OCI-LY1 (cell line): ENCODE results near the gene HTRA3.

Experiments used
- H2AFZ ChIP-seq: fragments of 200-600 bp; sonication (generic), shearing (Covaris generic); 2 replicates; pipeline ENCODE4 v1.6.0; 2014; ENCODE audit warnings: antibody characterized with exemption, mild to moderate bottlenecking, low read length
- H3F3A ChIP-seq: fragments of 200-600 bp; sonication (generic), shearing (Covaris generic); 2 replicates; pipeline ENCODE4 v1.6.0; 2014; ENCODE audit warnings: mild to moderate bottlenecking, antibody characterized with exemption, low read length, moderate library complexity; ENCODE audit not compliant: insufficient read depth
- H3K27ac ChIP-seq: fragments of 200-600 bp; sonication (generic); 2 replicates; pipeline ENCODE4 v1.5.1; 2014; ENCODE audit warnings: low read length, mixed run types, mild to moderate bottlenecking, low read depth; ENCODE audit not compliant: poor library complexity, severe bottlenecking
- H3K27me3 ChIP-seq: fragments of 200-600 bp; sonication (generic); 2 replicates; pipeline ENCODE4 v1.6.0; 2014; ENCODE audit warnings: antibody characterized with exemption, mild to moderate bottlenecking, low read length, moderate library complexity; ENCODE audit not compliant: insufficient read depth
- H3K36me3 ChIP-seq: fragments of 200-600 bp; sonication (generic); 2 replicates; pipeline ENCODE4 v1.6.1; 2014; ENCODE audit warnings: mild to moderate bottlenecking, antibody characterized with exemption, low read length, moderate library complexity, mixed read lengths; ENCODE audit not compliant: insufficient read depth
- H3K4me1 ChIP-seq: fragments of 200-600 bp; sonication (generic); 2 replicates; pipeline ENCODE4 v1.5.1; 2014; ENCODE audit warnings: mild to moderate bottlenecking, low read length, moderate library complexity; ENCODE audit not compliant: insufficient read depth, severe bottlenecking
- H3K4me2 ChIP-seq: fragments of 200-600 bp; sonication (generic), shearing (Covaris generic); 2 replicates; pipeline ENCODE4 v1.6.1; 2014; ENCODE audit warnings: low read length
- H3K4me3 ChIP-seq: fragments of 200-600 bp; sonication (generic); 2 replicates; pipeline ENCODE4 v1.5.1; 2014; ENCODE audit warnings: low read length, low read depth, mild to moderate bottlenecking, mixed read lengths; ENCODE audit not compliant: poor library complexity, severe bottlenecking
- H3K79me2 ChIP-seq: fragments of 200-600 bp; shearing (Covaris generic); 2 replicates; pipeline ENCODE4 v1.6.1; 2016; ENCODE audit warnings: mixed run types, low read length, mixed read lengths; ENCODE audit not compliant: insufficient read depth
- H3K9ac ChIP-seq: fragments of 200-600 bp; sonication (generic), shearing (Covaris generic); 2 replicates; pipeline ENCODE4 v1.6.1; 2014; ENCODE audit warnings: mild to moderate bottlenecking, low read length, mixed read lengths
- H3K9me2 ChIP-seq: fragments of 200-600 bp; sonication (generic), shearing (Covaris generic); 2 replicates; pipeline ENCODE4 v1.6.1; 2014; ENCODE audit warnings: low read depth, mild to moderate bottlenecking, low read length, mixed read lengths
- H3K9me3 ChIP-seq: fragments of 200-600 bp; shearing (Covaris generic); 2 replicates; pipeline ENCODE4 v1.6.1; 2014; ENCODE audit warnings: low read length, mixed read lengths
- H4K20me1 ChIP-seq: fragments of 200-600 bp; sonication (generic), shearing (Covaris generic); 2 replicates; pipeline ENCODE4 v1.6.0; 2016; ENCODE audit warnings: mild to moderate bottlenecking, low read length; ENCODE audit not compliant: insufficient read depth
- CTCF ChIP-seq: fragments of 200-600 bp; sonication (generic), shearing (Covaris generic); IDR thresholded peaks from 2 replicates; pipeline ENCODE4 v1.5.1; 2017; ENCODE audit warnings: mild to moderate bottlenecking, antibody characterized with exemption, low read length, moderate library complexity, mixed read lengths
- EZH2 ChIP-seq: fragments of 200-600 bp; sonication (generic), shearing (Covaris generic); IDR thresholded peaks from 2 replicates; pipeline ENCODE4 v1.8.0; 2017; ENCODE audit warnings: borderline replicate concordance, mixed run types, mild to moderate bottlenecking, antibody characterized with exemption, low read length, moderate library complexity, mixed read lengths

Gene HTRA3

GRCh38 chr4:8271821-8272220 lies 2.3 kb downstream of the HTRA3 start:
- no peak overlapping the region for H2AFZ ChIP-seq
- no peaks in the 10 kb centered on the region for H3K36me3 ChIP-seq
- no peaks in the 10 kb centered on the region for H3K9me3 ChIP-seq
- no peak overlapping the region for H3K4me2 ChIP-seq
- TF ChIP-seq CTCF (no peak), EZH2 (no peak)
- no peaks in the 10 kb centered on the region for H3K27me3 ChIP-seq
- H3F3A ChIP-seq: no peaks in the 10 kb centered on the region
- no peaks in the 10 kb centered on the region for H3K4me1 ChIP-seq
- H4K20me1 ChIP-seq: no peaks in the 10 kb centered on the region
- H3K9me2 ChIP-seq: no peaks in the 10 kb centered on the region
- H3K79me2 ChIP-seq: no peaks in the 10 kb centered on the region
- no peak overlapping the region for H3K4me3 ChIP-seq
- H3K9ac ChIP-seq: no peak overlapping the region
- H3K27ac ChIP-seq: no peak overlapping the region

GRCh38 chr4:8272472-8273428 lies 3.2 kb downstream of the HTRA3 start:
- Histone ChIP-seq H3F3A (no peaks in the 10 kb centered on the region), H3K9ac (no peak overlapping the region), H3K4me3 (no peak overlapping the region), H2AFZ (no peak overlapping the region), H3K9me2 (no peaks in the 10 kb centered on the region), H3K27ac (no peak overlapping the region), H3K27me3 (no peaks in the 10 kb centered on the region), H3K36me3 (no peaks in the 10 kb centered on the region), H3K79me2 (no peaks in the 10 kb centered on the region), H4K20me1 (no peaks in the 10 kb centered on the region), H3K9me3 (no peaks in the 10 kb centered on the region), H3K4me2 (no peak overlapping the region), H3K4me1 (no peaks in the 10 kb centered on the region)
- TF ChIP-seq CTCF (no peak), EZH2 (no peak)

- no peak for TF ChIP-seq EZH2
- no peak for TF ChIP-seq CTCF
- Histone ChIP-seq H3K9me2 (no peaks in the 10 kb centered on the region), H3F3A (no peaks in the 10 kb centered on the region), H3K27me3 (no peaks in the 10 kb centered on the region), H3K9me3 (no peaks in the 10 kb centered on the region), H3K27ac (no peak overlapping the region), H3K79me2 (no peaks in the 10 kb centered on the region), H3K4me2 (no peak overlapping the region), H3K36me3 (no peaks in the 10 kb centered on the region), H3K4me3 (no peak overlapping the region), H3K4me1 (no peaks in the 10 kb centered on the region), H3K9ac (no peak overlapping the region), H2AFZ (no peak overlapping the region), H4K20me1 (no peaks in the 10 kb centered on the region)
These were observed 3.9 kb downstream of the HTRA3 start for GRCh38 chr4:8273450-8273849.
